Gastrocnemius medialis (tissue), 4 donors: ENCODE results near the gene ARHGAP42. TPM values are rescaled to one million over a fixed set of nuclear protein-coding genes. Genes with fewer than 3 reads are reported as not detected.
"Not testable (repeated sequence)": the region's sequence is repeated elsewhere in the genome, so short reads cannot be mapped to it uniquely, and the experiment has no call there.

Experiments used
- ATAC-seq, 2 donors: fragments of 150-250 bp; one replicate each; pipeline ENCODE4 v1.9.1; 2016
- DNase-seq, 2 donors: peaks; one replicate each; pipeline ENCODE4 v3.0.0-alpha.2; 2019
- H3K27ac ChIP-seq, 4 donors: fragments of 200-600 bp; sonication (generic); 1 replicate in 1 of 4; 2 replicates in 3 of 4; pipeline ENCODE4 v1.5.1; 2016 to 2018; ENCODE audit warnings: mild to moderate bottlenecking in 2 of 4, moderate library complexity in 1 of 4
- H3K27me3 ChIP-seq, 3 donors: fragments of 200-600 bp; sonication (generic) in 2 of 3; 1 replicate in 1 of 3; 2 replicates in 2 of 3; pipeline versions ENCODE4 v1.5.1 to v1.6.0; 2016 to 2019; ENCODE audit warnings: mild to moderate bottlenecking in 1 of 3, moderate library complexity in 1 of 3
- H3K36me3 ChIP-seq, 2 donors: fragments of 200-600 bp; sonication (generic) in 1 of 2; one replicate each; pipeline ENCODE4 v1.5.1; 2017 to 2018
- H3K4me1 ChIP-seq, 2 donors: fragments of 200-600 bp; sonication (generic) in 1 of 2; one replicate each; pipeline ENCODE4 v1.5.1; 2016 to 2017; ENCODE audit warnings: mild to moderate bottlenecking in 2 of 2
- H3K4me3 ChIP-seq, 4 donors: fragments of 200-600 bp; sonication (generic) in 3 of 4; 1 replicate in 1 of 4; 2 replicates in 3 of 4; pipeline ENCODE4 v1.5.1; 2016 to 2019; ENCODE audit warnings: mild to moderate bottlenecking in 2 of 4
- H3K9me3 ChIP-seq, 3 donors: fragments of 200-600 bp; sonication (generic) in 2 of 3; 1 replicate in 1 of 3; 2 replicates in 2 of 3; pipeline ENCODE4 v1.5.1; 2016 to 2019
- CTCF ChIP-seq, 5 experiments: fragments of 450-650 bp in 3 of 5; fragments of 200-600 bp in 2 of 5; sonication (generic) in 2 of 5; IDR thresholded peaks in 4 of 5; conservative IDR thresholded peaks in 1 of 5; 1 replicate in 4 of 5; 2 replicates in 1 of 5; pipeline ENCODE4 v1.5.1; 2016 to 2019; ENCODE audit warnings: antibody characterized with exemption in 5 of 5, mild to moderate bottlenecking in 3 of 5, moderate library complexity in 3 of 5
- POLR2A ChIP-seq, 2 donors: fragments of 450-650 bp; IDR thresholded peaks; one replicate each; pipeline ENCODE4 v1.6.1; 2017; ENCODE audit warnings: antibody characterized with exemption in 2 of 2, mild to moderate bottlenecking in 2 of 2, moderate library complexity in 2 of 2
- in situ Hi-C, 4 donors: fragments of 200-750 bp; cut with MboI; loops; one replicate each; pipeline versions ENCODE4 v1.15.0 to v1.8.0; 2017; ENCODE audit warnings: low sequenced_read_pairs in 4 of 4
- intact Hi-C: fragments of 100-400 bp; cut with DNase I; formaldehyde crosslinking; loops from one replicate; pipeline ENCODE4 v1.15.1; 2023; ENCODE audit warnings: low total_unique reads
- total RNA-seq, 4 donors: library from RNA; depleted of rRNA; stranded (reverse); fragments of >200 nt; gene quantifications; one replicate each; pipeline versions ENCODE4 v1.1.0 to v1.2.3, GENCODE V29; 2016

ARHGAP42 gene
- total RNA-seq, 4 donors from 2014 or later: 6.0 to 13.9 (median 10.2) TPM

DNA sequence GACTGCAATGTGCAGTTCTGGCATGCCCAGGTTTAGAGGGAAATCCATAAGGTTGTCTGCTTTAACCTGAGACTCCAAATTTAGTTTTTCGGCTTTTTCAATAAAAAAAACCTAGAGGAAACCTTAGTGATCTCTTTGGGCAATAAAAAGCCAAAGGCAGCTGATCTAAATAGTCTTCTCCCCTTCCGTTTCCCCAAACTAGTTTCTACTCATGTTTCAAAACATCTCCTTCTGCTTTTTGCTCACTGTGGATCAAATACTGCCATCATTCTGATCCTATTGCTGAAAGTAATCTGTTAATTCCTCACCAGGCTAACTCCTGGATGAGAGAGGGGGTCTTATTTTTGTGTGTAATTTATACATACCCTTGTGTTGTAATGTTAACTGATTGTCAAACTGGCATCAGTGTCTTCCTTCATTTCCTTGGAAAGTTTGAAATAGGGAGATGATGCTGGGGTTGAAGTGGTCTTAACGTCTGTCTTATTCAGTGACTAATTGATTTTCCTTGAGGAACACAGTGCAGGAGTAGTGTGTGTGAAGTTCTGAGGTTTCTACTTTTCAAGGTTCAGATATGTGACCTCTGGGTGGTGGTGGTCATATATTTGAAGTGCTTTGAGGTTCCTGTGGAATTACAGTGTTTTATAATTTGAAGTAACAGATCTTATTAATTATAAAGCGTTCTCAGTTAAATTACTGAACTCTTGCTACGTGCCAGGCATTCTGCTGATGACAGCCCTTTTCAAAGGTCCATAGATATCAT, 55.0 kb downstream of the ARHGAP42 start:
- DNase-seq (no peak), ATAC-seq (no peak)
- Histone ChIP-seq H3K9me3 (no peaks in the 10 kb centered on the region), H3K27me3 (no peaks in the 10 kb centered on the region), H3K36me3 (no peaks in the 10 kb centered on the region), H3K27ac (no peak overlapping the region), H3K4me1 (peaks cover 24 to 36% of the 10 kb centered on the region in 2 donors), H3K4me3 (no peak overlapping the region)
- intact Hi-C loops (no loop called here), in situ Hi-C loops (no loop called here)
- no peak for TF ChIP-seq CTCF (IDR thresholded peaks at IDR 0.05 in 4 of 5, conservative IDR thresholded peaks at IDR 0.05 in 1 of 5)
- TF ChIP-seq POLR2A (IDR thresholded peaks at IDR 0.05): no peak

DNA sequence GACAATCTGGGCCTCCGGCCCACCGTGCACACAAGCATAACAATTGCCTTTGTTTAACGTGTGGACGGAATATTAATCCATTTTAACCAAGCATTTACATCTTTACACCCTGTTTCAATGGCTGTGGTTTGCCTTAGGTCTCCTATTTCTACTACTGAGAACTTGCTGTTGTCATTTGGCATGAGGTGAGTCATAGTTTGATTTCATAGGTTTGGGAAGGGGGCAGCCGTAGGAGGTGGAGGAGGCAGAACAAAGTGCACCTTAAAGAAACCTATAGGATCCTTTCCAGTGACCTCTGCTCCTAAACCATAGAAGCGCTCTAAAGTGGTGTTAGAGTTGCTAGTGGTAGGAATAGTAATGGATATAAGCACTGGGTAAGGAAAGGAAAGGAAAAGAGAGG, 59.4 kb downstream of the ARHGAP42 start:
- in situ Hi-C loops (no loop called here), intact Hi-C loops (no loop called here)
- Histone ChIP-seq H3K27ac (no peak overlapping the region), H3K4me3 (no peak overlapping the region), H3K4me1 (peaks cover 0 to 11% of the 10 kb centered on the region in 2 donors), H3K27me3 (no peaks in the 10 kb centered on the region), H3K36me3 (no peaks in the 10 kb centered on the region), H3K9me3 (no peaks in the 10 kb centered on the region)
- no peak for DNase-seq
- no peak for ATAC-seq
- no peak for TF ChIP-seq POLR2A (IDR thresholded peaks at IDR 0.05)
- TF ChIP-seq CTCF (IDR thresholded peaks at IDR 0.05 in 4 of 5, conservative IDR thresholded peaks at IDR 0.05 in 1 of 5): no peak

DNA sequence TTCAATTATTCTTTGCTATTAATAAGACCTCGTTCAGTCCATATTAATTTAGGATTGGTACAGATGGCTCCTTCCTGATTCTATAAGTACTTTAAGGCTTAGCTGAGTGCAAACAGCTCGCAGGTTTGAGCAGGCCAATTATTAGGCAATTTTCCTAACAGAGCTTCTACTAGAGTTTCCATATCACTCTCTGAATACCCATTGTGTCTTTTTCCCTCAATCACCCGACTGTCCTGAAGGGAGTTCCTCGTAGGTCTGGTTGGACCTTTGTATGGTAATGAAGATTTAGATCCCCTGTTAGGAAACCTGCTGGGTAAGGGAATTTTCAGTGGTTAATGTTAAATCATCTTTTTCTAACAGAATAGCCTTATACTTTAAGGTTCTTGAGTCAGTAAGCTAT, 61.1 kb downstream of the ARHGAP42 start:
- Histone ChIP-seq H3K9me3 (no peaks in the 10 kb centered on the region), H3K4me3 (no peak overlapping the region), H3K4me1 (peaks cover 0 to 3% of the 10 kb centered on the region in 2 donors), H3K27ac (no peak overlapping the region), H3K27me3 (no peaks in the 10 kb centered on the region), H3K36me3 (no peaks in the 10 kb centered on the region)
- DNase-seq: no peak
- intact Hi-C loops (no loop called here), in situ Hi-C loops (no loop called here)
- no peak for TF ChIP-seq CTCF (IDR thresholded peaks at IDR 0.05 in 4 of 5, conservative IDR thresholded peaks at IDR 0.05 in 1 of 5)
- ATAC-seq: no peak

DNA sequence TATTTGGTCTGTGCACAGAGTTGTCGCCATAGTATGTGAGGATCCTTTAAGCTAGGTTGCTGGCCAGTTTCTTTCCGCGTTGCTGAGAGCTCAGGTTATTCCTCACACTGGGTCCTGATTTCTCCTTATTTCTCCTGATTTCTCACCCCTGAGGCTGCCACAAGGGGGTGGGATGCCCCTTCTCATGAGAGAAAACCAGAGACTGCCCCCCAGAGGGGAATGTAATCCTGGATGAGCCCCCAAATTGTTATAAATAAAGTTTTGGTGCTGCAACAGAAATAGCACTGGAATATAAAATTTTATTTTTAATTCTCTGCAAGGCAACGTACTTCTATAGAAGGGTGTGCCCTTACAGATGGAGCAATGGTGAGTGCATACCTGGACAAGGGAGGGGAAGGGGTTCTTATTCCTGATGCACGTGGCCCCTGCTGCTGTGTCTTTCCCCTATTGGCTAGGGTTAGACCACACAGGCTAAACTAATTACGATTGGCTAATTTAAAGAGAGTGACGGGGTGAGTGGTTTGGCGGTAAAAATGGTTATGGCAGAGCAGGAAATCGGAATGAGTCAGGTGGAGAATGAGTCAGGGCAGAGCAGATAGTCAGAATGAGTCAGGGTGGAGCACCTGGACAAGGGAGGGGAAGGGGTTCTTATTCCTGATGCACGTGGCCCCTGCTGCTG, 62.9 kb downstream of the ARHGAP42 start:
- in situ Hi-C loops, H3K9me3 ChIP-seq, ATAC-seq, DNase-seq, H3K27ac ChIP-seq, H3K4me3 ChIP-seq, H3K36me3 ChIP-seq, H3K4me1 ChIP-seq, intact Hi-C loops, H3K27me3 ChIP-seq: not testable (repeated sequence)

GRCh38 chr11:100750566-100750891, 63.4 kb downstream of the ARHGAP42 start:
- in situ Hi-C loops, intact Hi-C loops, H3K27me3 ChIP-seq, DNase-seq, ATAC-seq, H3K9me3 ChIP-seq, H3K36me3 ChIP-seq, H3K4me1 ChIP-seq, H3K27ac ChIP-seq, H3K4me3 ChIP-seq: not testable (repeated sequence)
